ENCODE measurements around the gene SLC17A2.

DNA sequence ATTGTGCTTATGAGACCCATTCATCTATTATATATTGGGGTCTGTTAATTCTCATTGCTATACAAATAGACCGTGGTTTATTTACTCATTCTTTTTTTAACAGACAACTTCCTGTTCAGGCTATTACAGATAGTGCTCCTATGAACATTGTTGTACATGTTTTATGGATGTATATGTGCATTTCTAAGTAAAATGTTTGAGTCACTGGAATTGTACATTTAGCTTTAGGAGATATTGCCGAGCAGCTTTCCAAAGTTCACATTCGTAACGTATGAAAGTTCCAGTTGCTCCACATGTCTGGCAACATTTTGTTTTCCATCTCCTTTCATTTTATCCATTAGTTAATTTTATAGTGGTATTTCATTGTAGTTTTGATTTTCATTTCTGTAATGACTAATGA is 19.1 kb downstream of the SLC17A2 start:
- TF ChIP-seq, protein P1, sequence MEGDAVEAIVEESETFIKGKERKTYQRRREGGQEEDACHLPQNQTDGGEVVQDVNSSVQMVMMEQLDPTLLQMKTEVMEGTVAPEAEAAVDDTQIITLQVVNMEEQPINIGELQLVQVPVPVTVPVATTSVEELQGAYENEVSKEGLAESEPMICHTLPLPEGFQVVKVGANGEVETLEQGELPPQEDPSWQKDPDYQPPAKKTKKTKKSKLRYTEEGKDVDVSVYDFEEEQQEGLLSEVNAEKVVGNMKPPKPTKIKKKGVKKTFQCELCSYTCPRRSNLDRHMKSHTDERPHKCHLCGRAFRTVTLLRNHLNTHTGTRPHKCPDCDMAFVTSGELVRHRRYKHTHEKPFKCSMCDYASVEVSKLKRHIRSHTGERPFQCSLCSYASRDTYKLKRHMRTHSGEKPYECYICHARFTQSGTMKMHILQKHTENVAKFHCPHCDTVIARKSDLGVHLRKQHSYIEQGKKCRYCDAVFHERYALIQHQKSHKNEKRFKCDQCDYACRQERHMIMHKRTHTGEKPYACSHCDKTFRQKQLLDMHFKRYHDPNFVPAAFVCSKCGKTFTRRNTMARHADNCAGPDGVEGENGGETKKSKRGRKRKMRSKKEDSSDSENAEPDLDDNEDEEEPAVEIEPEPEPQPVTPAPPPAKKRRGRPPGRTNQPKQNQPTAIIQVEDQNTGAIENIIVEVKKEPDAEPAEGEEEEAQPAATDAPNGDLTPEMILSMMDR (conservative IDR thresholded peaks at IDR 0.05) = no peak
- TF ChIP-seq EZH2 (IDR thresholded peaks at IDR 0.05; ENCODE audit: low read depth) = no peak

Measured in PC-9 (cell line).